Right lobe of liver (tissue), 6 donors: ENCODE results near the gene CBLN3. TPM values are rescaled to one million over a fixed set of nuclear protein-coding genes. Genes with fewer than 3 reads are reported as not detected.

Experiments
- ATAC-seq, 4 donors: fragments of 200-7000 bp; cut with Tn5 transposase; one replicate each; pipeline ENCODE4 v1.9.1; 2020; ENCODE audit warnings: mild to moderate bottlenecking in 4 of 4, moderate library complexity in 4 of 4
- DNase-seq, 3 donors: peaks; one replicate each; pipeline ENCODE4 v3.0.0-alpha.2; 2020
- H3K27ac ChIP-seq, 3 donors: fragments of 200-600 bp; one replicate each; pipeline ENCODE4 v1.8.0; 2022
- H3K27me3 ChIP-seq, 2 donors: fragments of 200-600 bp; one replicate each; pipeline ENCODE4 v1.8.0; 2022
- H3K36me3 ChIP-seq, 4 donors: fragments of 200-600 bp; sonication (generic) in 1 of 4; one replicate each; pipeline versions ENCODE4 v1.5.1 to v1.8.0; 2017 to 2022; ENCODE audit warnings: control low read depth in 1 of 4
- H3K4me1 ChIP-seq, 4 donors: fragments of 200-600 bp; sonication (generic) in 1 of 4; one replicate each; pipeline versions ENCODE4 v1.5.1 to v1.8.0; 2017 to 2022; ENCODE audit warnings: control low read depth in 1 of 4
- H3K4me3 ChIP-seq, 3 donors: fragments of 200-600 bp; one replicate each; pipeline ENCODE4 v1.8.0; 2022
- H3K9me3 ChIP-seq, 4 donors: fragments of 200-600 bp; sonication (generic) in 1 of 4; one replicate each; pipeline versions ENCODE4 v1.5.1 to v1.8.0; 2017 to 2022; ENCODE audit warnings: control low read depth in 1 of 4
- POLR2A ChIP-seq: fragments of 450-650 bp; IDR thresholded peaks from one replicate; pipeline ENCODE4 v1.6.1; 2017; ENCODE audit warnings: antibody characterized with exemption, mild to moderate bottlenecking
- WGBS: methylation state at CpG from one replicate; pipeline ENCODE4 v1.1.6; 2018; ENCODE audit warnings: low coverage, low lambda C conversion rate; ENCODE audit not compliant: insufficient coverage; ENCODE audit errors: missing lambda C conversion rate; 5-methylcytosine and 5-hydroxymethylcytosine counted together
- intact Hi-C, 2 donors: fragments of 100-400 bp; cut with DNase I; formaldehyde crosslinking; loops; one replicate each; pipeline versions ENCODE4 v1.11.2 to v1.14.1; 2022
- total RNA-seq, 6 experiments: library from RNA; depleted of rRNA in 2 of 6; stranded (reverse); fragments of >200 nt in 2 of 6; fragmentation: NEBNext Ultra II Directional in 3 of 6; extraction: Animal tissue kit (Norgen Biotek cat#: 25700) in 3 of 6; gene quantifications; one replicate each; pipeline versions ENCODE4 v1.1.0 to v1.2.4, GENCODE V29; 2016 to 2023
- TF ChIP-seq, protein P1 (sequence below), 4 donors: fragments of 200-600 bp in 3 of 4; fragments of 450-650 bp in 1 of 4; IDR thresholded peaks; one replicate each; pipeline versions ENCODE4 v1.5.1 to v1.8.0; 2016 to 2022; ENCODE audit warnings: antibody characterized with exemption in 4 of 4, mild to moderate bottlenecking in 2 of 4
- donor health status: DM: no; HTN: yes; CAD: no.
- donor health status: DM: no; HTN: no; CAD: no.
- donor health status: DM: no; HTN: no; CAD: no.
- donor health status: DM: no; HTN: yes; CAD: no.
- donor health status: DM: no; HTN: yes; CAD: no.

The CBLN3 gene
- total RNA-seq, 6 experiments from 2014 or later: 0.74 to 1.8 (median 1.2) TPM

GRCh38 chr14:24422694-24423601 lies 6.5 kb downstream of the CBLN3 start:
- H3K27ac ChIP-seq: no peak overlapping the region
- ATAC-seq: peak in 1 of 4 donors; percentile 41
- intact Hi-C loops: no loop called here
- no peaks in the 10 kb centered on the region for H3K9me3 ChIP-seq
- 44% methylated on average over 12 of the region's 12 CpGs for WGBS
- TF ChIP-seq POLR2A: no peak
- TF ChIP-seq, protein P1, sequence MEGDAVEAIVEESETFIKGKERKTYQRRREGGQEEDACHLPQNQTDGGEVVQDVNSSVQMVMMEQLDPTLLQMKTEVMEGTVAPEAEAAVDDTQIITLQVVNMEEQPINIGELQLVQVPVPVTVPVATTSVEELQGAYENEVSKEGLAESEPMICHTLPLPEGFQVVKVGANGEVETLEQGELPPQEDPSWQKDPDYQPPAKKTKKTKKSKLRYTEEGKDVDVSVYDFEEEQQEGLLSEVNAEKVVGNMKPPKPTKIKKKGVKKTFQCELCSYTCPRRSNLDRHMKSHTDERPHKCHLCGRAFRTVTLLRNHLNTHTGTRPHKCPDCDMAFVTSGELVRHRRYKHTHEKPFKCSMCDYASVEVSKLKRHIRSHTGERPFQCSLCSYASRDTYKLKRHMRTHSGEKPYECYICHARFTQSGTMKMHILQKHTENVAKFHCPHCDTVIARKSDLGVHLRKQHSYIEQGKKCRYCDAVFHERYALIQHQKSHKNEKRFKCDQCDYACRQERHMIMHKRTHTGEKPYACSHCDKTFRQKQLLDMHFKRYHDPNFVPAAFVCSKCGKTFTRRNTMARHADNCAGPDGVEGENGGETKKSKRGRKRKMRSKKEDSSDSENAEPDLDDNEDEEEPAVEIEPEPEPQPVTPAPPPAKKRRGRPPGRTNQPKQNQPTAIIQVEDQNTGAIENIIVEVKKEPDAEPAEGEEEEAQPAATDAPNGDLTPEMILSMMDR (IDR thresholded peaks at IDR 0.05): no peak
- H3K36me3 ChIP-seq: no peaks in the 10 kb centered on the region
- no peak overlapping the region for H3K4me3 ChIP-seq
- H3K4me1 ChIP-seq: peaks cover 0 to 48% (median 20%) of the 10 kb centered on the region in 4 donors
- no peak for DNase-seq
- H3K27me3 ChIP-seq: no peaks in the 10 kb centered on the region

- intact Hi-C loops: no loop called here
- H3K4me3 ChIP-seq: no peak overlapping the region
- DNase-seq (no peak), ATAC-seq (no peak)
- no peak for TF ChIP-seq POLR2A
- TF ChIP-seq, protein P1 (IDR thresholded peaks at IDR 0.05): no peak
- WGBS: 66% methylated on average over 4 of the region's 4 CpGs
- no peaks in the 10 kb centered on the region for H3K27me3 ChIP-seq
- no peaks in the 10 kb centered on the region for H3K9me3 ChIP-seq
- H3K27ac ChIP-seq: no peak overlapping the region
- peaks cover 0 to 42% (median 16%) of the 10 kb centered on the region in 4 donors for H3K4me1 ChIP-seq
- no peaks in the 10 kb centered on the region for H3K36me3 ChIP-seq
Observed at GRCh38 chr14:24422261-24422660, 7.2 kb downstream of the CBLN3 start.

DNA sequence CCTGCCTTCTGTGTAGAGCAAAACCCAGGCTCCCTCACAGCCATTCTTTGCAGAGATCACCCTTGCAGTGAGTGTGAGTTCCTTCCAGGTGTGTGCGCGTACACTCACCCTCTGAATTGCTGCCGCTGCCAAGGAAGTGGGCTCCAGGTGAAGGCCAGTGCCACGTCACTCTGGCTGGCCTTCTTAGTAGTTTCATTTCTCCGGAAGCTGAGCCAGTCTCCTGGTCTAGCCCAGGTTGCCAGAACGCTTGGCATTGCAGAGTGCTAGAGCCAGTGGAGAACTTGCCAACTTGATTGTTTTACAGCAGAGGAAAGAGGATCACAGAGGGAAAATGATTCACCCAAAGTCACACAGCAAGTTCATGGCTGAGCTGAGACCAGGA lies 11.0 kb downstream of the CBLN3 start:
- Histone ChIP-seq H3K36me3 (no peaks in the 10 kb centered on the region), H3K27ac (peak overlapping the region in 1 of 3 donors; percentile 16), H3K4me1 (peaks cover 0 to 10% (median 4%) of the 10 kb centered on the region in 4 donors), H3K4me3 (no peak overlapping the region), H3K27me3 (no peaks in the 10 kb centered on the region), H3K9me3 (no peaks in the 10 kb centered on the region)
- intact Hi-C loops: no loop called here
- ATAC-seq (peak; percentile 75 to 92 (median 86)), DNase-seq (peak in 2 of 3 donors; percentile 55 to 79)
- TF ChIP-seq POLR2A: no peak
- TF ChIP-seq, protein P1 (IDR thresholded peaks at IDR 0.05): no peak
- WGBS: 23% methylated on average over 6 of the region's 6 CpGs

DNA sequence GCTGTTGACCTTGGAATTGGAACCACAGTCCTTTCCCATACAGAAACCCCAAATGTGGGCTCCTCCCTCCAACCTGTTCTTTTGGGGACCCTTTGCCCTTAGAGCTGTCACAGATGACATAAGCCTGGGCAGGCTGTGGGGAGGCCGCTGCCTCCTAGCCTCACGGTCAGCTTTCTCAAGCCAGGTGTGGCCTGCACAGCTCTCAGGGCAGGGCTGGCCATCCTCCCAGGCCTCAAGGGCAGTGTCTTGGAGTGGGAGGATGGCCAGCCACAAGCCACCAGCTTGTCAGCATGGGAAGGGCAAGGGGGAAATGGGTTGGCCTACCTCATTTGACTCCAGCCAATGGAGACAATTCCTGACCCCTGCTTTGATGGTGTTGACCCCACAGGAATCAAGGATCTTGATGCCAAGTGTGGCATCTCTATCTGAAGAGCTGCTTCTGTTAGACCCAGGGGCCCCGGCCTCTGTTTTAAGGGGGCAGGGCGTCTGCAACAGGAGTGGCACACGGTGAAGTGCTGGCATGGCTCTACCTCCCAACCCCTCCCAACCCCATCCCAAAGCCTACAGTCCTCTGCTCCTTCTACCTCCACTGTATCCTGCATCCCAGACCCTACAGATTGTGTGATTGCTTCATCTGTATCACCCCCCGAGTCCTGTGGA lies 11.5 kb downstream of the CBLN3 start:
- Histone ChIP-seq H3K4me3 (no peak overlapping the region), H3K4me1 (peaks cover 0 to 10% (median 4%) of the 10 kb centered on the region in 4 donors), H3K36me3 (no peaks in the 10 kb centered on the region), H3K27me3 (no peaks in the 10 kb centered on the region), H3K27ac (peak overlapping the region in 1 of 3 donors; percentile 16), H3K9me3 (no peaks in the 10 kb centered on the region)
- DNase-seq (no peak), ATAC-seq (peak in 1 of 4 donors; percentile 4)
- intact Hi-C loops: no loop called here
- WGBS: 50% methylated on average over 1 of the region's 6 CpGs
- TF ChIP-seq, protein P1 (IDR thresholded peaks at IDR 0.05): no peak
- TF ChIP-seq POLR2A: no peak
